ENCODE measurements around the gene USP17L20.
"Not testable (repeated sequence)": the region's sequence is repeated elsewhere in the genome, so short reads cannot be mapped to it uniquely, and the experiment has no call there.

DNA sequence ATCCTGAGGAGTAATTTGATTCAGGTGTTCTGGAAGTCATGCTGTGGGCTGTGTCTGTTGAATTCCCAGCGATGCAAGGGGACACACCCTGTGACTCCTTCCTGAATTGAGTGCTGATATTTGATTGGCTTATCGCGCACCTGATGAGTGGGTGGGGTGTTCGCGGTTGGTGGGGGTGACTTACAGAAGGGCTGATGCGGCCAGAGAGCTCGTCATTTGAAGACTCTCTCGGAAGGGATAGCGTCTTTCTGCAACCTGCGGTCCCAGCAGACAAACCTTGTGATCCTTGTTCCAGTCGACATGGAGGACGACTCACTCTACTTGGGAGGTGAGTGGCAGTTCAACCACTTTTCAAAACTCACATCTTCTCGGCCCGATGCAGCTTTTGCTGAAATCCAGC is 14.3 kb upstream of the USP17L20 start, which contains the start of gene USP17L17:
- TF ChIP-seq CTCF (IDR thresholded peaks at IDR 0.05); POLR2A (IDR thresholded peaks at IDR 0.05); POLR2AphosphoS5 (IDR thresholded peaks at IDR 0.05); EP300 (IDR thresholded peaks at IDR 0.05; ENCODE audit: low read depth): not testable (repeated sequence)

Data from transverse colon (tissue), 4 donors.